HepG2 (cell line): ENCODE results near the gene UNC50. TPM values are rescaled to one million over a fixed set of nuclear protein-coding genes. Genes with fewer than 3 reads are reported as not detected.

ENCODE experiments used
- ARNT ChIP-seq: fragments of 450-650 bp; IDR thresholded peaks from 2 replicates; pipeline ENCODE4 v1.6.1; 2017
- BRF2 ChIP-seq: sonication (generic); formaldehyde crosslinking; IDR thresholded peaks from 2 replicates; pipeline ENCODE4 v1.8.1; 2022; ENCODE audit warnings: mild to moderate bottlenecking, missing genetic modification reagents
- IKZF5 ChIP-seq: IDR thresholded peaks from 2 replicates; pipeline ENCODE4 v1.6.1; 2018; ENCODE audit warnings: missing genetic modification reagents, mild to moderate bottlenecking, missing compliant biosample characterization
- MAFG ChIP-seq: sonication (generic); formaldehyde crosslinking; IDR thresholded peaks from 2 replicates; pipeline ENCODE4 v1.5.1; 2020; ENCODE audit warnings: mild to moderate bottlenecking, missing genetic modification reagents
- TBX2 ChIP-seq: sonication (generic); formaldehyde crosslinking; IDR thresholded peaks from 2 replicates; pipeline ENCODE4 v1.5.0; 2020; ENCODE audit warnings: missing genetic modification reagents, mild to moderate bottlenecking, borderline replicate concordance
- ZBTB25 ChIP-seq: IDR thresholded peaks from 2 replicates; pipeline ENCODE4 v1.6.1; 2018; ENCODE audit warnings: missing genetic modification reagents
- ZFX ChIP-seq: sonication (generic); formaldehyde crosslinking; IDR thresholded peaks from 2 replicates; pipeline ENCODE4 v1.4.0; 2020; ENCODE audit warnings: mild to moderate bottlenecking, low read depth, missing genetic modification reagents, moderate library complexity
- ZHX1 ChIP-seq: sonication (generic); formaldehyde crosslinking; IDR thresholded peaks from 2 replicates; pipeline ENCODE4 v1.8.1; 2022; ENCODE audit warnings: low read depth, mild to moderate bottlenecking, missing genetic modification reagents
- ZKSCAN5 ChIP-seq: sonication (generic); formaldehyde crosslinking; IDR thresholded peaks from 2 replicates; pipeline ENCODE4 v1.5.1; 2020; ENCODE audit warnings: mild to moderate bottlenecking, missing genetic modification reagents
- ZNF337 ChIP-seq: sonication (generic); formaldehyde crosslinking; IDR thresholded peaks from 2 replicates; pipeline ENCODE4 v1.5.1; 2020; ENCODE audit warnings: missing genetic modification reagents, low read depth, mild to moderate bottlenecking, borderline replicate concordance
- ZSCAN9 ChIP-seq: IDR thresholded peaks from 2 replicates; pipeline ENCODE4 v1.6.1; 2016; ENCODE audit warnings: borderline replicate concordance
- polyA plus RNA-seq, 8 experiments: library from polyadenylated mRNA; depleted of rRNA in 3 of 8; stranded (reverse) in 7 of 8; unstranded in 1 of 8; fragments of >200 nt; fragmentation: Illumina TruSeq in 4 of 8; extraction: Trizol in 4 of 8; gene quantifications; 2 replicates each; pipeline versions ENCODE4 v1.2.1 to v1.2.3, GENCODE V29; 2011 to 2016; ENCODE audit warnings: low read depth in 4 of 8, missing spikeins in 1 of 8, mixed read lengths in 1 of 8; ENCODE audit not compliant: insufficient read depth in 1 of 8
- total RNA-seq, 5 experiments: library from RNA; depleted of rRNA; stranded (reverse); fragments of >200 nt; fragmentation: Illumina TruSeq; extraction: Trizol; gene quantifications; 2 replicates each; pipeline ENCODE4 v1.2.3, GENCODE V29; 2016; ENCODE audit warnings: low read depth in 1 of 5
- TF ChIP-seq, protein P1 (sequence below): sonication (generic); formaldehyde crosslinking; IDR thresholded peaks from 2 replicates; pipeline ENCODE4 v1.4.0; 2020; ENCODE audit warnings: missing genetic modification reagents
- TF ChIP-seq, protein P2 (sequence below): sonication (generic); formaldehyde crosslinking; IDR thresholded peaks from 2 replicates; pipeline ENCODE4 v1.5.0; 2020; ENCODE audit warnings: mild to moderate bottlenecking, missing genetic modification reagents, borderline replicate concordance
- TF ChIP-seq, protein P3 (sequence below): IDR thresholded peaks from 2 replicates; pipeline ENCODE4 v1.6.1; 2016; ENCODE audit warnings: missing genetic modification reagents, missing compliant biosample characterization
- TF ChIP-seq, protein P4 (sequence below): sonication (generic); formaldehyde crosslinking; IDR thresholded peaks from 2 replicates; pipeline ENCODE4 v1.8.1; 2023; ENCODE audit warnings: missing genetic modification reagents, mild to moderate bottlenecking, borderline replicate concordance

Gene UNC50
- total and polyA plus RNA-seq, 2 of the 13 experiments (the other 11 are each of a cell fraction or from before 2014, with no cell fraction given) = 92.6 to 95.6 TPM

DNA sequence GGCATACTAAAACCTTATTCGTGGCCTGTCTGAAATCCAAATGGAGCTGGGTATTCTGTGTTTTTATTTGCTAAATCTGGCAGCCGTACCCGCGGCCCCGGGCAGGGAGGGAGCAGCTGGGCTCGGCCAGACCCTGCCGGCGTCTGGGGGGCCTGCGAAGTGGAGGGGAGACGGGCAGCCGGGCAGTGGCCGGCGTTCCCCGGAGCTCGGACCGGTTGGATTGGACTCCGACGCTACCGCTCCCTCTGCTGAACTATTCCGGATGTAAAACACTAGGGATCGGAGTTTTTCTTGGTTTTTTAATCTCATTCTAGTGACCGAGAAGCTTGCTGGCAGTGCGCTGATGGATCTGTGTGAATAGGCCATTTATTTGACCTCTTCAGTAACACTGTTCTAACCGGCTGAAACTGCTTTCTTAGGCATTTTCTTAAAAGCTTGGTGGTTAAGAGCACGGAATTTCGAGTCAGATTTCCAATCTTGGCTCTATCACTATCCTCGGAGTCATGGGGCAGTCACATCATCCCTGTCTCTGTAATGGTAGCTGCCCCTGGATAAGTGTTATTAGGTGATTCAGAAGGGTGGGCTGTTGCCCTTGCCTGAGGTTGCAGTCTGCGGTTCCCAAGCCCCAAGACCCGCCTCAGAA lies 694 bp downstream of the UNC50 start (continued):
- TF ChIP-seq ZHX1 (no peak), ZFX (CRISPR knock-in tag) (no peak), MAFG (CRISPR knock-in tag) (no peak), ARNT (no peak), IKZF5 (no peak), TBX2 (CRISPR knock-in tag) (no peak), BRF2 (CRISPR knock-in tag) (0 out of 2 replicates have a peak, but pooled peaks have one; percentile 38), ZNF337 (CRISPR knock-in tag) (no peak), ZBTB25 (CRISPR knock-in tag) (no peak), ZKSCAN5 (CRISPR knock-in tag) (no peak), ZSCAN9 (CRISPR knock-in tag) (peak; percentile 1; the same call in 1 of the 2 replicates)
- TF ChIP-seq, protein P1, sequence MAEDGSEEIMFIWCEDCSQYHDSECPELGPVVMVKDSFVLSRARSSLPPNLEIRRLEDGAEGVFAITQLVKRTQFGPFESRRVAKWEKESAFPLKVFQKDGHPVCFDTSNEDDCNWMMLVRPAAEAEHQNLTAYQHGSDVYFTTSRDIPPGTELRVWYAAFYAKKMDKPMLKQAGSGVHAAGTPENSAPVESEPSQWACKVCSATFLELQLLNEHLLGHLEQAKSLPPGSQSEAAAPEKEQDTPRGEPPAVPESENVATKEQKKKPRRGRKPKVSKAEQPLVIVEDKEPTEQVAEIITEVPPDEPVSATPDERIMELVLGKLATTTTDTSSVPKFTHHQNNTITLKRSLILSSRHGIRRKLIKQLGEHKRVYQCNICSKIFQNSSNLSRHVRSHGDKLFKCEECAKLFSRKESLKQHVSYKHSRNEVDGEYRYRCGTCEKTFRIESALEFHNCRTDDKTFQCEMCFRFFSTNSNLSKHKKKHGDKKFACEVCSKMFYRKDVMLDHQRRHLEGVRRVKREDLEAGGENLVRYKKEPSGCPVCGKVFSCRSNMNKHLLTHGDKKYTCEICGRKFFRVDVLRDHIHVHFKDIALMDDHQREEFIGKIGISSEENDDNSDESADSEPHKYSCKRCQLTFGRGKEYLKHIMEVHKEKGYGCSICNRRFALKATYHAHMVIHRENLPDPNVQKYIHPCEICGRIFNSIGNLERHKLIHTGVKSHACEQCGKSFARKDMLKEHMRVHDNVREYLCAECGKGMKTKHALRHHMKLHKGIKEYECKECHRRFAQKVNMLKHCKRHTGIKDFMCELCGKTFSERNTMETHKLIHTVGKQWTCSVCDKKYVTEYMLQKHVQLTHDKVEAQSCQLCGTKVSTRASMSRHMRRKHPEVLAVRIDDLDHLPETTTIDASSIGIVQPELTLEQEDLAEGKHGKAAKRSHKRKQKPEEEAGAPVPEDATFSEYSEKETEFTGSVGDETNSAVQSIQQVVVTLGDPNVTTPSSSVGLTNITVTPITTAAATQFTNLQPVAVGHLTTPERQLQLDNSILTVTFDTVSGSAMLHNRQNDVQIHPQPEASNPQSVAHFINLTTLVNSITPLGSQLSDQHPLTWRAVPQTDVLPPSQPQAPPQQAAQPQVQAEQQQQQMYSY (CRISPR knock-in tag) = peak; percentile 92
- TF ChIP-seq, protein P2, sequence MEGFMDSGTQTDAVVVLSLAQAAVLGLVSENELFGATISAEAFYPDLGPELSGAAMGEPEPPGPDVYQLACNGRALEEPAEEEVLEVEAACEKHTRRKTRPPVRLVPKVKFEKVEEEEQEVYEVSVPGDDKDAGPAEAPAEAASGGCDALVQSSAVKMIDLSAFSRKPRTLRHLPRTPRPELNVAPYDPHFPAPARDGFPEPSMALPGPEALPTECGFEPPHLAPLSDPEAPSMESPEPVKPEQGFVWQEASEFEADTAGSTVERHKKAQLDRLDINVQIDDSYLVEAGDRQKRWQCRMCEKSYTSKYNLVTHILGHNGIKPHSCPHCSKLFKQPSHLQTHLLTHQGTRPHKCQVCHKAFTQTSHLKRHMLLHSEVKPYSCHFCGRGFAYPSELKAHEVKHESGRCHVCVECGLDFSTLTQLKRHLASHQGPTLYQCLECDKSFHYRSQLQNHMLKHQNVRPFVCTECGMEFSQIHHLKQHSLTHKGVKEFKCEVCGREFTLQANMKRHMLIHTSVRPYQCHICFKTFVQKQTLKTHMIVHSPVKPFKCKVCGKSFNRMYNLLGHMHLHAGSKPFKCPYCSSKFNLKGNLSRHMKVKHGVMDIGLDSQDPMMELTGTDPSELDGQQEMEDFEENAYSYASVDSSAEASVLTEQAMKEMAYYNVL = no peak
- TF ChIP-seq, protein P3, sequence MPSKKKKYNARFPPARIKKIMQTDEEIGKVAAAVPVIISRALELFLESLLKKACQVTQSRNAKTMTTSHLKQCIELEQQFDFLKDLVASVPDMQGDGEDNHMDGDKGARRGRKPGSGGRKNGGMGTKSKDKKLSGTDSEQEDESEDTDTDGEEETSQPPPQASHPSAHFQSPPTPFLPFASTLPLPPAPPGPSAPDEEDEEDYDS (CRISPR knock-in tag) = no peak
- TF ChIP-seq, protein P4, sequence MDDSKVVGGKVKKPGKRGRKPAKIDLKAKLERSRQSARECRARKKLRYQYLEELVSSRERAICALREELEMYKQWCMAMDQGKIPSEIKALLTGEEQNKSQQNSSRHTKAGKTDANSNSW (CRISPR knock-in tag) = no peak
